ENCODE results near the gene SCFD1.
"Not testable (repeated sequence)": the region's sequence is repeated elsewhere in the genome, so short reads cannot be mapped to it uniquely, and the experiment has no call there.

SCFD1 gene

GRCh38 chr14:30610787-30611343, 11.3 kb upstream of the SCFD1 start:
- DNase-seq, result peak; percentile 92

GRCh38 chr14:30614155-30614554, 8.0 kb upstream of the SCFD1 start:
- DNase-seq, result no peak

GRCh38 chr14:30620178-30620577, 1.9 kb upstream of the SCFD1 start:
- DNase-seq, result no peak

GRCh38 chr14:30621354-30621939, 672 bp upstream of the SCFD1 start:
- DNase-seq, result no peak

GRCh38 chr14:30623412-30624131, 1.5 kb downstream of the SCFD1 start:
- DNase-seq, result no peak

GRCh38 chr14:30624132-30624423, 2.0 kb downstream of the SCFD1 start:
- no peak for DNase-seq

GRCh38 chr14:30625533-30625932, 3.4 kb downstream of the SCFD1 start:
- DNase-seq, result no peak

GRCh38 chr14:30629432-30629831, 7.3 kb downstream of the SCFD1 start:
- DNase-seq, result not testable (repeated sequence)

GRCh38 chr14:30630248-30630647, 8.1 kb downstream of the SCFD1 start:
- DNase-seq, result no peak

- DNase-seq, result no peak
Measured at GRCh38 chr14:30632730-30633129, 10.6 kb downstream of the SCFD1 start.

- DNase-seq, result no peak
Measured at GRCh38 chr14:30638926-30639325, 16.8 kb downstream of the SCFD1 start.

GRCh38 chr14:30641207-30641606, 19.1 kb downstream of the SCFD1 start:
- DNase-seq, result no peak

- not testable (repeated sequence) for DNase-seq
Measured at GRCh38 chr14:30644462-30644861, 22.3 kb downstream of the SCFD1 start.

- no peak for DNase-seq
Measured at GRCh38 chr14:30645600-30645999, 23.5 kb downstream of the SCFD1 start.

- DNase-seq, result no peak
Measured at GRCh38 chr14:30648471-30648870, 26.4 kb downstream of the SCFD1 start.

- no peak for DNase-seq
Measured at GRCh38 chr14:30651937-30652336, 29.8 kb downstream of the SCFD1 start.

- no peak for DNase-seq
Measured at GRCh38 chr14:30655124-30655523, 33.0 kb downstream of the SCFD1 start.

GRCh38 chr14:30655658-30656057, 33.5 kb downstream of the SCFD1 start:
- DNase-seq, result no peak

GRCh38 chr14:30656190-30656632, 34.1 kb downstream of the SCFD1 start:
- DNase-seq, result peak; percentile 15

- no peak for DNase-seq
Measured at GRCh38 chr14:30657050-30657449, 34.9 kb downstream of the SCFD1 start.

- no peak for DNase-seq
Measured at GRCh38 chr14:30657606-30658163, 35.6 kb downstream of the SCFD1 start.

GRCh38 chr14:30658645-30659044, 36.5 kb downstream of the SCFD1 start:
- no peak for DNase-seq

GRCh38 chr14:30669594-30669993, 47.5 kb downstream of the SCFD1 start:
- DNase-seq, result no peak

GRCh38 chr14:30673071-30673470, 51.0 kb downstream of the SCFD1 start:
- no peak for DNase-seq
